MCF 10A (cell line): ENCODE measurements around the gene TRIM54. TPM values are rescaled to one million over a fixed set of nuclear protein-coding genes. Genes with fewer than 3 reads are reported as not detected.
"Not testable (repeated sequence)": the region's sequence is repeated elsewhere in the genome, so short reads cannot be mapped to it uniquely, and the experiment has no call there.

Source experiments
- BruUV-seq: library from RNA; stranded (reverse); fragments of 400-500 nt; replicated peaks from 2 replicates; lab custom pipeline; 2021; lab: Mats Ljungman, UMichigan
- CTCF ChIA-PET: fragments of 300-600 bp; sonication (Branson Sonifier 250); formaldehyde crosslinking; extraction: SDS; loops from one replicate; lab custom pipeline; 2021; ENCODE audit warnings: antibody characterized with exemption, inconsistent platforms; lab: Yijun Ruan, JAX
- POLR2A ChIA-PET: fragments of 300-600, 350-650 bp; sonication (Branson Sonifier 250); formaldehyde crosslinking; extraction: SDS; loops from one replicate; lab custom pipeline; 2020; ENCODE audit warnings: antibody characterized with exemption, inconsistent platforms; lab: Yijun Ruan, JAX
- DNase-seq: peaks from one replicate; pipeline ENCODE4 v3.0.0-alpha.2; 2018; ENCODE audit not compliant: unreplicated experiment
- H3K27ac Mint-ChIP-seq: one replicate; pipeline ENCODE4 v1.8.0; 2022; ENCODE audit warnings: mild to moderate bottlenecking, low read depth, mixed read lengths; ENCODE audit not compliant: unreplicated experiment
- H3K27me3 Mint-ChIP-seq: one replicate; pipeline ENCODE4 v1.8.0; 2022; ENCODE audit warnings: mixed read lengths; ENCODE audit not compliant: insufficient read depth, unreplicated experiment
- H3K36me3 Mint-ChIP-seq: one replicate; pipeline ENCODE4 v1.8.0; 2022; ENCODE audit warnings: mild to moderate bottlenecking, moderate library complexity, mixed read lengths; ENCODE audit not compliant: insufficient read depth, unreplicated experiment
- H3K4me1 Mint-ChIP-seq: one replicate; pipeline ENCODE4 v1.8.0; 2022; ENCODE audit warnings: mixed read lengths; ENCODE audit not compliant: insufficient read depth, unreplicated experiment
- H3K4me3 Mint-ChIP-seq: one replicate; pipeline ENCODE4 v1.8.0; 2022; ENCODE audit warnings: mild to moderate bottlenecking, moderate library complexity, mixed read lengths; ENCODE audit not compliant: unreplicated experiment
- H3K9me3 Mint-ChIP-seq: one replicate; pipeline ENCODE4 v1.8.0; 2022; ENCODE audit warnings: mixed read lengths; ENCODE audit not compliant: unreplicated experiment
- intact Hi-C: fragments of 100-400 bp; cut with micrococcal nuclease; formaldehyde crosslinking; loops from 2 replicates; pipeline ENCODE4 v1.14.1; 2022
- total RNA-seq: library from RNA; stranded (reverse); gene quantifications from 2 replicates; pipeline ENCODE4 v1.2.3, GENCODE V29; 2022
- TF ChIP-seq, protein P1 (sequence below): fragments of 200-600 bp; IDR thresholded peaks from one replicate; pipeline ENCODE4 v1.8.0; 2022; ENCODE audit warnings: antibody characterized with exemption, mild to moderate bottlenecking; ENCODE audit not compliant: unreplicated experiment

Gene TRIM54
- total RNA-seq, 1 experiment from 2014 or later, result not detected

DNA sequence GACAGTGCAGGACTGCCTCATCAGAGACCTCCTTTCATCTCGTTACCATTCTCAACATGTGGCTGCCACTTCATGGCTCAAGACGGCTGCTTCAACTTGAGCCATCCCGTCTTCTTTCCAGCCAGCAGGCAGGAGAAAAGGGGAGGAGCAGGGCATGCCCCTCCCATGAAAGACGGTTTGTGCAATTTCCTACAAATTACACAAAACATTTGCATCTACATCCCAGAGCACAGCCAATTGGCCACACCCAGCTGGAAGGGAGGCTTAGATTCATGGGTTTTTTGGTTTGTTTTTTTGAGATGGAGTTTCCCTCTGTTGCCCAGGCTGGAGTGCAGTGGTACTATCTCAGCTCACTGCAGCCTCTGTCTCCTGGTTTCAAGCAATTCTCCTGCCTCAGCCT, 14.3 kb downstream of the TRIM54 start:
- no peak for DNase-seq
- ChIA-PET POLR2A (no interaction called here), CTCF (interaction anchor here (1.1 to 6.1 kb wide), 2 partner anchors 15 to 40 kb away, joined by 3 to 46 read pairs; partner anchors contain the start of gene TRIM54)
- H3K4me1 Mint-ChIP-seq, result peaks cover 8% of the 10 kb centered on the region
- no peak overlapping the region for H3K4me3 Mint-ChIP-seq
- no TSS peak for BruUV-seq
- no peak overlapping the region for H3K27ac Mint-ChIP-seq
- peaks cover 13% of the 10 kb centered on the region for H3K27me3 Mint-ChIP-seq
- no peaks in the 10 kb centered on the region for H3K9me3 Mint-ChIP-seq
- H3K36me3 Mint-ChIP-seq, result no peaks in the 10 kb centered on the region
- intact Hi-C loops, result no loop called here
- TF ChIP-seq, protein P1, sequence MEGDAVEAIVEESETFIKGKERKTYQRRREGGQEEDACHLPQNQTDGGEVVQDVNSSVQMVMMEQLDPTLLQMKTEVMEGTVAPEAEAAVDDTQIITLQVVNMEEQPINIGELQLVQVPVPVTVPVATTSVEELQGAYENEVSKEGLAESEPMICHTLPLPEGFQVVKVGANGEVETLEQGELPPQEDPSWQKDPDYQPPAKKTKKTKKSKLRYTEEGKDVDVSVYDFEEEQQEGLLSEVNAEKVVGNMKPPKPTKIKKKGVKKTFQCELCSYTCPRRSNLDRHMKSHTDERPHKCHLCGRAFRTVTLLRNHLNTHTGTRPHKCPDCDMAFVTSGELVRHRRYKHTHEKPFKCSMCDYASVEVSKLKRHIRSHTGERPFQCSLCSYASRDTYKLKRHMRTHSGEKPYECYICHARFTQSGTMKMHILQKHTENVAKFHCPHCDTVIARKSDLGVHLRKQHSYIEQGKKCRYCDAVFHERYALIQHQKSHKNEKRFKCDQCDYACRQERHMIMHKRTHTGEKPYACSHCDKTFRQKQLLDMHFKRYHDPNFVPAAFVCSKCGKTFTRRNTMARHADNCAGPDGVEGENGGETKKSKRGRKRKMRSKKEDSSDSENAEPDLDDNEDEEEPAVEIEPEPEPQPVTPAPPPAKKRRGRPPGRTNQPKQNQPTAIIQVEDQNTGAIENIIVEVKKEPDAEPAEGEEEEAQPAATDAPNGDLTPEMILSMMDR, result no peak

DNA sequence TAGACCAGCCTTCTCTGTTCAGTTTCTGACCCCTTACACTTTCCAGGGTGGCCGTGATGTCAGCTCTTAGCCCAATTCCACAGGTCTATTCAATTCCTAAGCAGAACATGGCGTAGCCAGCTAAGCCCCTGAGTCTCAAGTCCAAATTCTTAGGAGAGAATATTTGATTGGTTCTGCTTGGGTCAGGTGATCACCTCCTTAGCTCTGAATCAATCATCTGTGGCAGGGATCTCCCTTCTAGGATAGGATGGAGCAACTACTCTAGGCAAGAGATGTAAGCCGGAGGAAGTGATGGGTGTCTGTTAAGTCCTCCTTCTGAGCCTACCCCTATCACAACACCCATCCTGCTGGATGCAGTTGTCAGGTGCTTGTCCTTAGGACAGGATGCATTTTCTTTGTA, 15.0 kb downstream of the TRIM54 start:
- Mint-ChIP-seq H3K9me3 (no peaks in the 10 kb centered on the region), H3K4me1 (peaks cover 8% of the 10 kb centered on the region), H3K27ac (no peak overlapping the region), H3K36me3 (no peaks in the 10 kb centered on the region), H3K27me3 (peaks cover 6% of the 10 kb centered on the region), H3K4me3 (no peak overlapping the region)
- POLR2A ChIA-PET, result no interaction called here
- BruUV-seq, result no TSS peak
- TF ChIP-seq, protein P1, result no peak
- intact Hi-C loops, result no loop called here
- CTCF ChIA-PET, result interaction anchor here (0.6 to 6.1 kb wide), 4 partner anchors 16 to 41 kb away, joined by 3 to 46 read pairs (median 3); partner anchors contain the start of gene TRIM54
- no peak for DNase-seq

DNA sequence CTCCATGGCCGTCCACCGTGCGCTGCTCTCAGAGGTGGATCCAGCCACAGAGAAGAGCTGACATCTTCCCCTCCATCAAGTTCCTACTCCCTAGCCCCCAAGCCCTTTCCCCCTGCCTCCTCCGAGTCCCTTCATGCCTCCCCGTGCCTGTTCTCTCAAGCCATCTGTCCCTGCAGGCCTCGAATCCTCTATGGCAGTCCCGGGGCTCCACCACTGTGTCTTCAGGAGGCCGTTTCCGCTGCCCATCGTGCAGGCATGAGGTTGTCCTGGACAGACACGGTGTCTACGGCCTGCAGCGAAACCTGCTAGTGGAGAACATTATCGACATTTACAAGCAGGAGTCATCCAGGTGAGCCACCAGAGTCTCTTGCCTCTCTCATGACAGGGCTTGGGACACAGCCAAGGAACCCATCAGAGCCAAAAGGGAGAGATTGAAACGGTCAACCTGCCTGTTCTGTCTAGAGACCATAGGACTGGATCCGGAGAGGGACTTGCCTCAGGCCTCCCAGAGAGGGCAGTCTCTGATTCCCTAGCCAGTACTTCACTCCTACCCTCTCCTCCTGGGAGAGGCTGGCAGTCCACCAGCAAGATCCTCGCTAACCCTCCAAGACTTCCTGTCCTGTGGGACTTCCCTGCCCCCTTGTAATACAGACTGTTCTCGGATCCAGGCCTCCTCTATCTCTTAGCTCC, 16.3 kb downstream of the TRIM54 start:
- BruUV-seq, result no TSS peak
- TF ChIP-seq, protein P1, result no peak
- no peak overlapping the region for H3K4me3 Mint-ChIP-seq
- no peaks in the 10 kb centered on the region for H3K9me3 Mint-ChIP-seq
- ChIA-PET CTCF (interaction anchor here (1.0 to 3.3 kb wide), 2 partner anchors 18 to 22 kb away, joined by 3 to 9 read pairs; no protein-coding TSS in a partner anchor), POLR2A (interaction anchor here (1.5 kb wide), 1 partner anchor 15 kb away, joined by 3 read pairs; no protein-coding TSS in a partner anchor)
- peak; percentile 17 for DNase-seq
- H3K27ac Mint-ChIP-seq, result no peak overlapping the region
- H3K36me3 Mint-ChIP-seq, result no peaks in the 10 kb centered on the region
- no peaks in the 10 kb centered on the region for H3K4me1 Mint-ChIP-seq
- H3K27me3 Mint-ChIP-seq, result no peaks in the 10 kb centered on the region
- intact Hi-C loops, result no loop called here

DNA sequence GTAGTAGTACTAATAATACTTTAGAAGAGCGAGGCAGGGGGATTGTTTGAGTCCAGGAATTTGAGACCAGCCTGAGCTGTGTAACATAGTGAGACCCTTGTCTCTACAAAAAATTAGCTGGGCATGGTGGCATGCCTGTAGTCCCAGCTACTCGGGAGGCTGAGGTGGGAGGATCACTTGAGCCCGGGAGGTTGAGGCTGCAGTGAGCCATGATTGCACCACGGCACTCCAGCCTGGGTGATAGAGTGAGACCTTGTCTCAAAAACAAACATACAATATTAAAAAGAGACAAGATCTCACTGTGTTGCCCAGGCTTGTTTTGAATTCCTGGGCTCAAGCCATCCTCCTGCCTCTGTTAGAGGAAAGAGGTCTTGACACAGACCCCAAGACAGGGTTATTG, 18.4 kb downstream of the TRIM54 start:
- BruUV-seq, H3K4me3 Mint-ChIP-seq, H3K27ac Mint-ChIP-seq, H3K36me3 Mint-ChIP-seq, intact Hi-C loops, DNase-seq, H3K9me3 Mint-ChIP-seq, H3K4me1 Mint-ChIP-seq, POLR2A ChIA-PET, H3K27me3 Mint-ChIP-seq: not testable (repeated sequence)
- CTCF ChIA-PET, result interaction anchor here (0.6 to 3.3 kb wide), 5 partner anchors 10 to 212 kb away, joined by 3 to 9 read pairs (median 3); no protein-coding TSS in a partner anchor
